ENCODE results near the gene EIF4E1B. TPM values are rescaled to one million over a fixed set of nuclear protein-coding genes. Genes with fewer than 3 reads are reported as not detected.

Gene EIF4E1B
- total and polyA plus RNA-seq, 2 donors (not counting 1 experiment from before 2014, with no cell fraction given) = not detected

DNA sequence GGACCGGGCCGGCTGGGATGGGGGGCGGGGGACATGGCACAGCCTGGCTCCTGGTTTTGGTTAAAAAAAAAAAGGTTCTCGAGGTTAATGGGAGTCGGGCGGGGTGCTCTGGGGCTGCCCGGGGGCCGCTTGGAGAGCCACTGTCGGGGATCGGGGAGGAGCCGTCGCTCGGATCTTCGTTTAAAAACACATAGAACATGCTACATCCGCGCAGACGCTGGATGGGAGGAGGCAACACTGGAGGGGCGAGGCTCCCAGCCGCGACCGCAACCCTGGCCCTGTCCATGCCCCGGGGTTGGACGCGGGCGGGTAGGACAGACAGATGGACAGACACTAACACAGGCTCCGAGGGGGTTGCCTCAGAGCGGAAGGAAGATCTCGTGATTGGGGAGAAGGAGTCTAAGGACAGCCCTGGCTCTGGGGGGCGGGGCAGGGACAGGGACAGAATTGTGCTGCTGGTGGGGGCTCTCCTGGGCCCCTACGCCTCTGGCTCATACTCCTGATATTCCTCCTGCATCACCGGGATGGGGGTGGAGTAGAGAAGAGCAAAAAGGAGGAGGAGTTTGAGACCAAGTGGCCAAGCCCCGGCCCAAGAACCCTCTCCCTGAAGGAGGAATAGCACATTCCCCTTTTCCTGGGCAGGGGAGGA lies 10.0 kb upstream of the EIF4E1B start:
- Mint-ChIP-seq H3K27me3 (peaks cover 60% of the 10 kb centered on the region), H3K4me1 (peaks cover 22% of the 10 kb centered on the region), H3K9me3 (ENCODE audit: insufficient read depth) (no peaks in the 10 kb centered on the region), H3K27ac (no peak overlapping the region), H3K4me3 (peak overlapping the region; percentile 78)
- Histone ChIP-seq H3K4me2 (replicated peaks; ENCODE audit: low read depth, low read length, poor library complexity, severe bottlenecking) (peak overlapping the region; percentile 67), H3K27ac (ENCODE audit: low read length in 2 of 2) (no peak overlapping the region), H3K79me2 (ENCODE audit: control insufficient read depth, insufficient read depth, low read length) (no peaks in the 10 kb centered on the region), H2AFZ (ENCODE audit: insufficient read depth, low read depth, low read length, poor library complexity, severe bottlenecking) (peak overlapping the region; percentile 55), H4K20me1 (ENCODE audit: control insufficient read depth, insufficient read depth, low read length, poor library complexity, severe bottlenecking) (no peaks in the 10 kb centered on the region), H3K9ac (ENCODE audit: low read length) (no peak overlapping the region), H3K27me3 (replicated peaks in 1 of 4; ENCODE audit: control extremely low read depth in 1 of 4, control insufficient read depth in 3 of 4, insufficient read depth in 4 of 4, low read length in 3 of 4) (peaks cover 0 to 62% (median 34%) of the 10 kb centered on the region in 4 experiments), H3K4me1 (ENCODE audit: control insufficient read depth in 2 of 2, insufficient read depth in 2 of 2, low read length in 2 of 2) (peaks cover 24 to 29% of the 10 kb centered on the region in 2 donors), H3K4me3 (ENCODE audit: control extremely low read depth in 1 of 5, extremely low read depth in 1 of 5, insufficient read depth in 1 of 5, low read depth in 2 of 5, low read length in 4 of 5) (peak overlapping the region in 1 of 5 experiments; percentile 23), H3K9me3 (ENCODE audit: control extremely low read depth in 1 of 3, control insufficient read depth in 2 of 3, insufficient read depth in 1 of 3, low read length in 2 of 3) (peaks cover 0 to 32% (median 0%) of the 10 kb centered on the region in 3 donors), H3K36me3 (replicated peaks in 1 of 2; ENCODE audit: control extremely low read depth in 1 of 2, control insufficient read depth in 1 of 2, extremely low read depth in 1 of 2, insufficient read depth in 2 of 2, low read length in 1 of 2) (no peaks in the 10 kb centered on the region)
- POLR2A ChIA-PET = no interaction called here
- peak; percentile 36 for DNase-seq
- CTCF ChIA-PET = interaction anchor here (2.1 kb wide), 1 partner anchor 41 kb away, joined by 7 read pairs; no protein-coding TSS in a partner anchor
- intact Hi-C loops (cut with micrococcal nuclease) = no loop called here
- TF ChIP-seq, protein P1, sequence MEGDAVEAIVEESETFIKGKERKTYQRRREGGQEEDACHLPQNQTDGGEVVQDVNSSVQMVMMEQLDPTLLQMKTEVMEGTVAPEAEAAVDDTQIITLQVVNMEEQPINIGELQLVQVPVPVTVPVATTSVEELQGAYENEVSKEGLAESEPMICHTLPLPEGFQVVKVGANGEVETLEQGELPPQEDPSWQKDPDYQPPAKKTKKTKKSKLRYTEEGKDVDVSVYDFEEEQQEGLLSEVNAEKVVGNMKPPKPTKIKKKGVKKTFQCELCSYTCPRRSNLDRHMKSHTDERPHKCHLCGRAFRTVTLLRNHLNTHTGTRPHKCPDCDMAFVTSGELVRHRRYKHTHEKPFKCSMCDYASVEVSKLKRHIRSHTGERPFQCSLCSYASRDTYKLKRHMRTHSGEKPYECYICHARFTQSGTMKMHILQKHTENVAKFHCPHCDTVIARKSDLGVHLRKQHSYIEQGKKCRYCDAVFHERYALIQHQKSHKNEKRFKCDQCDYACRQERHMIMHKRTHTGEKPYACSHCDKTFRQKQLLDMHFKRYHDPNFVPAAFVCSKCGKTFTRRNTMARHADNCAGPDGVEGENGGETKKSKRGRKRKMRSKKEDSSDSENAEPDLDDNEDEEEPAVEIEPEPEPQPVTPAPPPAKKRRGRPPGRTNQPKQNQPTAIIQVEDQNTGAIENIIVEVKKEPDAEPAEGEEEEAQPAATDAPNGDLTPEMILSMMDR (IDR thresholded peaks at IDR 0.05) = no peak
- TF ChIP-seq EZH2 (IDR thresholded peaks at IDR 0.05; ENCODE audit: borderline replicate concordance, insufficient read depth, low read depth, low read length, poor library complexity, severe bottlenecking) = no peak
- 8% methylated on average over 28 of the region's 32 CpGs for WGBS (ENCODE audit: insufficient coverage)
- no peak for ATAC-seq (ENCODE audit: low read depth)

DNA sequence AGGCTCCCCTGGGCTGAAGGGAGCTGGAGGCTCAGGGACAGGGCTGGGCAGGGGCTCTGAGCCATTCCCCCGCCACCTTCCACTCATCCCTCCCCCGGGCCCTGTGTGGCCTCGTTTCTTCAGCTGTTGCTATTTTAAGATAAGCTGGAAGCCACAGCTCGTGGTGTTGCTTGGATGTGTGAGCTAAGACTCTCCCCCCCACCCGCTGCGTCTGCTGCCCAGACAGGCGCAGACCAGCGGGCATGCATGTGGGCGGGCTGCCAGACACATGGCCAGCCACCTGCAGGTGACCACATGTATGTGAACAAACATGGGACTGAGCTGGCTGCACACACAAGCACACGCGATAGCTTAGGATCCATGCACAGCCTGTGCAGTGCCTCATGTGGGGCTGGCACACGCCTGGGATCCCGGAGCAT lies 8.8 kb upstream of the EIF4E1B start:
- Histone ChIP-seq H3K27me3 (replicated peaks in 1 of 4; ENCODE audit: control extremely low read depth in 1 of 4, control insufficient read depth in 3 of 4, insufficient read depth in 4 of 4, low read length in 3 of 4) (peaks cover 0 to 62% (median 34%) of the 10 kb centered on the region in 4 experiments), H3K27ac (ENCODE audit: low read length in 2 of 2) (no peak overlapping the region), H3K9me3 (ENCODE audit: control extremely low read depth in 1 of 3, control insufficient read depth in 2 of 3, insufficient read depth in 1 of 3, low read length in 2 of 3) (peaks cover 0 to 32% (median 0%) of the 10 kb centered on the region in 3 donors), H2AFZ (ENCODE audit: insufficient read depth, low read depth, low read length, poor library complexity, severe bottlenecking) (no peak overlapping the region), H3K4me1 (ENCODE audit: control insufficient read depth in 2 of 2, insufficient read depth in 2 of 2, low read length in 2 of 2) (peaks cover 24 to 29% of the 10 kb centered on the region in 2 donors), H3K79me2 (ENCODE audit: control insufficient read depth, insufficient read depth, low read length) (no peaks in the 10 kb centered on the region), H3K36me3 (replicated peaks in 1 of 2; ENCODE audit: control extremely low read depth in 1 of 2, control insufficient read depth in 1 of 2, extremely low read depth in 1 of 2, insufficient read depth in 2 of 2, low read length in 1 of 2) (no peaks in the 10 kb centered on the region), H3K4me2 (replicated peaks; ENCODE audit: low read depth, low read length, poor library complexity, severe bottlenecking) (no peak overlapping the region), H4K20me1 (ENCODE audit: control insufficient read depth, insufficient read depth, low read length, poor library complexity, severe bottlenecking) (no peaks in the 10 kb centered on the region), H3K9ac (ENCODE audit: low read length) (no peak overlapping the region), H3K4me3 (ENCODE audit: control extremely low read depth in 1 of 5, extremely low read depth in 1 of 5, insufficient read depth in 1 of 5, low read depth in 2 of 5, low read length in 4 of 5) (no peak overlapping the region)
- DNase-seq (no peak), ATAC-seq (ENCODE audit: low read depth) (no peak)
- 70% methylated on average over 10 of the region's 13 CpGs for WGBS (ENCODE audit: insufficient coverage)
- ChIA-PET CTCF (interaction anchor here (1.4 to 2.1 kb wide), 3 partner anchors 9 to 48 kb away, joined by 6 to 8 read pairs (median 7); partner anchors contain the start of genes EIF4E1B and SNCB), POLR2A (interaction anchor here (0.6 to 1.6 kb wide), 3 partner anchors 9 to 373 kb away, joined by 4 read pairs; partner anchors contain the start of genes EIF4E1B and SNCB)
- no peak overlapping the region for H3K27ac Mint-ChIP-seq
- no peak overlapping the region for H3K4me3 Mint-ChIP-seq
- H3K9me3 Mint-ChIP-seq (ENCODE audit: insufficient read depth) = no peaks in the 10 kb centered on the region
- peaks cover 26% of the 10 kb centered on the region for H3K4me1 Mint-ChIP-seq
- intact Hi-C loops (cut with micrococcal nuclease) = no loop called here
- TF ChIP-seq, protein P1 (IDR thresholded peaks at IDR 0.05) = no peak
- no peak for TF ChIP-seq EZH2 (IDR thresholded peaks at IDR 0.05; ENCODE audit: borderline replicate concordance, insufficient read depth, low read depth, low read length, poor library complexity, severe bottlenecking)
- peaks cover 56% of the 10 kb centered on the region for H3K27me3 Mint-ChIP-seq
